ENCODE measurements around the gene CSTB. TPM values are rescaled to one million over a fixed set of nuclear protein-coding genes. Genes with fewer than 3 reads are reported as not detected.

The CSTB gene
- total RNA-seq, 1 donor from 2014 or later: 42.6 TPM

DNA sequence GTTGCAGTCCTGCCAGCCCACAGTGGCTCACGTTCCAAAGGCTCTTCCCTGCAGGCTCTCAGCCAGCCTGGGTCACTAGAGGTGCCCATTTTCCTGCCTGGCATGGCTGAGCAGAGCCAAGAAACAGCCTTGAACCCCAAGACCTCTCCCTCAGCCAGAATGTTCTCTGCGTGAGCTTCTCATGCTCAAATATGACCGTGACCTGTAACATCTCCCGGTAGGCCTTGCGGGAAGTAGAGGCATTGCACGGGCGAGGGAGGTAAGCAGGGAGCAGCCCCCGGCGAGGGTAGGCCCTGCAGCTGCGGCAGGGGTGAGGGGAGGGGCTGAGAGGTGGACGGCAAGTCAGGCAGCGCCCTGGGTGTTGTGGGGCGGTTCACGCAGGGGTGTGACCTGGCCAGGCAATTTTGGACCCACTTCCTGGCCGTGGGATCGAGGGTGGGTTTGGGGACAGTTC, 33.3 kb upstream of the CSTB start:
- TF ChIP-seq, protein P1, sequence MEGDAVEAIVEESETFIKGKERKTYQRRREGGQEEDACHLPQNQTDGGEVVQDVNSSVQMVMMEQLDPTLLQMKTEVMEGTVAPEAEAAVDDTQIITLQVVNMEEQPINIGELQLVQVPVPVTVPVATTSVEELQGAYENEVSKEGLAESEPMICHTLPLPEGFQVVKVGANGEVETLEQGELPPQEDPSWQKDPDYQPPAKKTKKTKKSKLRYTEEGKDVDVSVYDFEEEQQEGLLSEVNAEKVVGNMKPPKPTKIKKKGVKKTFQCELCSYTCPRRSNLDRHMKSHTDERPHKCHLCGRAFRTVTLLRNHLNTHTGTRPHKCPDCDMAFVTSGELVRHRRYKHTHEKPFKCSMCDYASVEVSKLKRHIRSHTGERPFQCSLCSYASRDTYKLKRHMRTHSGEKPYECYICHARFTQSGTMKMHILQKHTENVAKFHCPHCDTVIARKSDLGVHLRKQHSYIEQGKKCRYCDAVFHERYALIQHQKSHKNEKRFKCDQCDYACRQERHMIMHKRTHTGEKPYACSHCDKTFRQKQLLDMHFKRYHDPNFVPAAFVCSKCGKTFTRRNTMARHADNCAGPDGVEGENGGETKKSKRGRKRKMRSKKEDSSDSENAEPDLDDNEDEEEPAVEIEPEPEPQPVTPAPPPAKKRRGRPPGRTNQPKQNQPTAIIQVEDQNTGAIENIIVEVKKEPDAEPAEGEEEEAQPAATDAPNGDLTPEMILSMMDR (IDR thresholded peaks at IDR 0.05; ENCODE audit: unreplicated experiment): no peak
- H3K4me3 Mint-ChIP-seq (ENCODE audit: low read depth): no peak overlapping the region
- no peaks in the 10 kb centered on the region for H3K9me3 Mint-ChIP-seq (ENCODE audit: low read depth)
- peaks cover under 1% of the 10 kb centered on the region for H3K4me1 Mint-ChIP-seq (ENCODE audit: low read depth)
- peak overlapping the region; percentile 7 for H3K27ac Mint-ChIP-seq
- H3K27me3 Mint-ChIP-seq: peaks cover 2% of the 10 kb centered on the region
- DNase-seq (ENCODE audit: low spot score, unreplicated experiment): no peak
- peaks cover 2% of the 10 kb centered on the region for H3K36me3 Mint-ChIP-seq (ENCODE audit: insufficient read depth)

DNA sequence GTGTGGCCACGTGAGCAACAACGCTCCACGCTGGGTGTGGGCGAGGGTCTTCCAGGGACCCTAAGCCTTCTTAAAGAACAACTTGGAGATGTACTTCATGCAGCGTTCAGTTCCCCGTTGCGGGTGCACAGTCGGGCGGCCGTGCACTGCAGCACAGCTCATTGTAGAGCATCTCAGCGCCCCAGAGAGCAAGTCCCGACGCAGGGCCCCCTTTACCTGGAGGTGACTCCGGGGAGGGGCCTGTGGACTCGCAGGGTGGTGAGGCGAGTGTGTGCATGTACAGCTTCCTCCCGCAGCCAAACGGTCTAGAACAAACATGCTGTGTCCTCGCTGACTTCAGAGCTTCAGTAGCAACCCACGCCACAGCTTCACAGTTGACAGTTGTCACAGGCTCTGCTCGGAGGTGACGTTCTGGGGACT, 32.7 kb upstream of the CSTB start:
- no peaks in the 10 kb centered on the region for H3K9me3 Mint-ChIP-seq (ENCODE audit: low read depth)
- no peaks in the 10 kb centered on the region for H3K4me1 Mint-ChIP-seq (ENCODE audit: low read depth)
- no peak overlapping the region for H3K27ac Mint-ChIP-seq
- no peak for DNase-seq (ENCODE audit: low spot score, unreplicated experiment)
- TF ChIP-seq, protein P1 (IDR thresholded peaks at IDR 0.05; ENCODE audit: unreplicated experiment): no peak
- H3K36me3 Mint-ChIP-seq (ENCODE audit: insufficient read depth): peaks cover 2% of the 10 kb centered on the region
- H3K27me3 Mint-ChIP-seq: peaks cover 2% of the 10 kb centered on the region
- H3K4me3 Mint-ChIP-seq (ENCODE audit: low read depth): no peak overlapping the region

DNA sequence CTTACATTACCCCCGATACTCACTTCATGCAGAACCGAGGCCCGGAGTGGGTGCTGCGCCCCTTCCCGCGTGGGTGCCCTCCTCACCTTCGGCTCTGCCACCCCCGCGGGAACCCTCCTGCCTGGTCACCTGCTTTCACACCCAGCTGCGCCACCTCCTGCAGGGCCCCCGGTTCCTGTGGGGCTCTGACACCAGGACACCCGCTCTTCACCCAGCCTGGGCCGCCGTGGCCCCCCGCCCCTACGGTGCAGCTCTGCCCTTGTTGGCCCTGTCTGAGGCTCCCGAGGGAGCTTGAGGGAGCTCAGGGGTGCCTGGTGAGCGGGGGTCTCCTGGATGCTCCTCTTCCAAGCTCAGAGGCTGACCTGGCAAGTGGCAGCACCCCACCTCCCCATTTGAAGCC, 32.3 kb upstream of the CSTB start:
- H3K27ac Mint-ChIP-seq: no peak overlapping the region
- H3K27me3 Mint-ChIP-seq: peaks cover 2% of the 10 kb centered on the region
- no peak for DNase-seq (ENCODE audit: low spot score, unreplicated experiment)
- peaks cover 2% of the 10 kb centered on the region for H3K36me3 Mint-ChIP-seq (ENCODE audit: insufficient read depth)
- TF ChIP-seq, protein P1 (IDR thresholded peaks at IDR 0.05; ENCODE audit: unreplicated experiment): no peak
- H3K4me3 Mint-ChIP-seq (ENCODE audit: low read depth): no peak overlapping the region
- H3K4me1 Mint-ChIP-seq (ENCODE audit: low read depth): no peaks in the 10 kb centered on the region
- no peaks in the 10 kb centered on the region for H3K9me3 Mint-ChIP-seq (ENCODE audit: low read depth)

DNA sequence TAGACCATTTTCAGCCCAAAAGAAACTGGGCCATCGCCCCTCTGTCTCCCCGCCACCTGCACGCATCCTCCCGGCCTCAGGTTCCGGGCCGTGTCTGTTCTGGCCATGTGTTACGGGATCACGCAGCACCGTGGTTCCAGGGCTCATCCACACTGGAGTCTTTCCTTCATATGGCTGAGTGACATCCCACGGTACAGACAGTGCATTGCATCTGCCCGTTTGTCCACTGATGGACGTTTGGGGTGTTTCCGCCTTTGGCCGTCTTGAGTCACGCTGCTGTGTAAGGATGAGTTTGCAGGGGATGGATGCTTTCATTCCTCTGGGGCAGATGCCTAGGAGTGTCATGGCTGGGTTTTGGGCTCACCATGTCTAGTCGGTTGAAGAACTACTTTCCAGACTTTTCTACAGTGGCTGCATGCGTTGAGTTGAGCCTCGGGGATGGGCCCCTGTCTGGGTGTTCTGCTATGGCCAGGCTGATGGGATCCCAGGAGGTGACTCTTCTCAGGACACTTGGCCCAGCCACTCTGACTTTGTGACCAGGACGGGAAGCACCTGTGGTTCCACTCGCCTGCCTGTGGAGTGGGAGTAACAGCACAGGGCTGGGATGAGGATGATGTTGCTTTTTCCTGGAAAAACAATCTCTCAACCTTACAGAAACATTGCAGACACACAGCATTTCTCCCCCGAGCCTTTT, 30.1 kb upstream of the CSTB start:
- TF ChIP-seq, protein P1 (IDR thresholded peaks at IDR 0.05; ENCODE audit: unreplicated experiment): no peak
- no peaks in the 10 kb centered on the region for H3K4me1 Mint-ChIP-seq (ENCODE audit: low read depth)
- DNase-seq (ENCODE audit: low spot score, unreplicated experiment): no peak
- H3K9me3 Mint-ChIP-seq (ENCODE audit: low read depth): no peaks in the 10 kb centered on the region
- no peak overlapping the region for H3K4me3 Mint-ChIP-seq (ENCODE audit: low read depth)
- H3K27ac Mint-ChIP-seq: no peak overlapping the region
- peaks cover 7% of the 10 kb centered on the region for H3K36me3 Mint-ChIP-seq (ENCODE audit: insufficient read depth)
- no peaks in the 10 kb centered on the region for H3K27me3 Mint-ChIP-seq

DNA sequence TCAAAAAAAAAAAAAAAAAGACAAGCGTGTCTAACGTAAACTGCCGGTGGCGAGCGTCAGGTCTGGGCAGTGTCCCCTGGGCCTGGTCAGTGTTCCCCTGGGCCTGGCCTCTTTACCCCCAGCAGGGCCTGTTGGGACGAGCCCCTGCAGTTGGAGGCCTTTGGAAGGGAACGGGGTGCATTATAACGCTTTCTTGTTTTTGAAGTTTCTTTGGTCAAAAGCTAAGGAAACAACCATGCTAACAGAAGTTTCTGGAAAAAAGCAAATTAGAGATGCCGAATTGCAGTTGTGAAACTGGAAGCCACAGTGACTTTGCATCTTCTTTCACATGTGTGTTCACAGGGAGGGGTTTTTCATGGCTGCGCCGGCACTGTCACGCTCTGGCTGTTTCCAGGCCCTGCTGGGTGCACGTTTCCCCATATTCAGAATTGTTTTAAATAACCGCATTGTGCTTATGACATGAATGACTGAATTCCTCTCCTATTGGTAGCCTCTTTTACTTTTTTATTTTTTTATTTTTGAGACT, 29.2 kb upstream of the CSTB start:
- Mint-ChIP-seq H3K4me3 (ENCODE audit: low read depth) (no peak overlapping the region), H3K4me1 (ENCODE audit: low read depth) (no peaks in the 10 kb centered on the region), H3K36me3 (ENCODE audit: insufficient read depth) (peaks cover 7% of the 10 kb centered on the region), H3K9me3 (ENCODE audit: low read depth) (no peaks in the 10 kb centered on the region), H3K27ac (no peak overlapping the region), H3K27me3 (no peaks in the 10 kb centered on the region)
- DNase-seq (ENCODE audit: low spot score, unreplicated experiment): no peak
- TF ChIP-seq, protein P1 (IDR thresholded peaks at IDR 0.05; ENCODE audit: unreplicated experiment): no peak
